SJCRH30 (cell line): ENCODE data around the gene JAZF1. TPM values are rescaled to one million over a fixed set of nuclear protein-coding genes. Genes with fewer than 3 reads are reported as not detected.

Source experiments
- DNase-seq, 2 experiments: peaks; one replicate each; pipeline ENCODE4 v3.0.0-alpha.2; 2015 to 2020
- H3K27ac ChIP-seq: fragments of 250-450 bp; sonication (Bioruptor Pico); 2 replicates; pipeline ENCODE4 v1.5.1; 2020; ENCODE audit warnings: mild to moderate bottlenecking, moderate library complexity
- H3K27me3 ChIP-seq: fragments of 250-450 bp; sonication (Bioruptor Pico); 2 replicates; pipeline ENCODE4 v1.5.1; 2020; ENCODE audit warnings: mild to moderate bottlenecking, moderate library complexity
- H3K36me3 ChIP-seq: fragments of 250-450 bp; sonication (Bioruptor Pico); 2 replicates; pipeline ENCODE4 v1.5.1; 2020; ENCODE audit warnings: mild to moderate bottlenecking, moderate library complexity
- H3K4me1 ChIP-seq: fragments of 250-450 bp; sonication (Bioruptor Pico); 2 replicates; pipeline ENCODE4 v1.5.1; 2020; ENCODE audit warnings: mild to moderate bottlenecking, moderate library complexity
- H3K4me3 ChIP-seq: fragments of 250-450 bp; sonication (Bioruptor Pico); 2 replicates; pipeline ENCODE4 v1.5.1; 2020; ENCODE audit warnings: mild to moderate bottlenecking, moderate library complexity
- H3K9me3 ChIP-seq: fragments of 250-450 bp; sonication (Bioruptor Pico); replicated peaks from 2 replicates; pipeline ENCODE4 v1.5.1; 2020; ENCODE audit warnings: mild to moderate bottlenecking, moderate library complexity
- total RNA-seq: library from RNA; depleted of rRNA; stranded (reverse); fragments of >200 nt; shearing (Covaris generic); gene quantifications from 2 replicates; pipeline ENCODE4 v1.2.3, GENCODE V29; 2014; rRNA removed

Gene JAZF1
- 10.3 and 10.5 TPM in 2 replicates for total RNA-seq

DNA sequence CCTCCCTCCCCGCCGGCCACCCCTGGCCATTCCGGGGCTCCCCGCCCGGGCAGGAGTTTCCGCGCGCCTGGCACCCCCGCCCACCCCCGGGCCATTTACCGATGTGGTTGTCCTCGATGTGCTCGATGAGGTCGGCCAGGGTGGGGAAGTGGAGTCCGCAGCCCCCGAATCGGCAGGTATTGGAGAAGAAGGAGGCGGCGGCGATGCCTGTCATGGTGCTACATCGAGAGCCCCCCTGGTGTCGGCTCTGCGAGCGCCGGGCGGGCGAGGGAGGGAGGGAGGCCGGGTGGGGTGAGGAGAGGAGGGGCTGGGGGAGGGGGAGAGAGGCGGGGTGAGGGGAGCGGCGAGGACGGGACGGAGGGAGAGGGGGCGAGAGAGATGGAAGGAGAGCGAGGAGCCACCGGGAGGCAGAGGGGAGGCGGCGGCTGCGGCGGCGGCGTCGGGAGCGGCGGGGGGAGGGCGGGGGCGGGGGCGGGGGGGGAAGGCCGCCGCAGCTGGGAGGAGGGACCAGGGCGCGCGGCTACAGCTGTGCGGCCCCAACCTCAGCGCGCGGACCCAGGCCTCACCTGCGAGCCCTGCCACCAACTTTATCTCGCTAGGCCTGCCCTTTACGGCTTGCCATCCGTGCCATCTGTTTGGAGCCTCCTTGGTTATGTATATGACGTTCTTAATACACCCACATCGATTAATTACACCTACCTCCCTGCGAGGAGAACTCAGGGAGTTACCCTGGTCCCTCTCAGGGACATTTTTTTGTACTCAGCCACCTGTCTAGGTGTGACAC is at the start of gene JAZF1:
Gene JAZF1 (minus strand): TSS at position 432 of the 784 bp plus-strand sequence.
- H3K36me3 ChIP-seq, result no peaks in the 10 kb centered on the region
- peaks cover 17% of the 10 kb centered on the region for H3K4me1 ChIP-seq
- DNase-seq, result peak; percentile 80
- no peaks in the 10 kb centered on the region for H3K9me3 ChIP-seq
- H3K27me3 ChIP-seq, result no peaks in the 10 kb centered on the region
- no peak within 1 kb of the TSS for H3K27ac ChIP-seq
- peak within 1 kb of the TSS; percentile 77 for H3K4me3 ChIP-seq

DNA sequence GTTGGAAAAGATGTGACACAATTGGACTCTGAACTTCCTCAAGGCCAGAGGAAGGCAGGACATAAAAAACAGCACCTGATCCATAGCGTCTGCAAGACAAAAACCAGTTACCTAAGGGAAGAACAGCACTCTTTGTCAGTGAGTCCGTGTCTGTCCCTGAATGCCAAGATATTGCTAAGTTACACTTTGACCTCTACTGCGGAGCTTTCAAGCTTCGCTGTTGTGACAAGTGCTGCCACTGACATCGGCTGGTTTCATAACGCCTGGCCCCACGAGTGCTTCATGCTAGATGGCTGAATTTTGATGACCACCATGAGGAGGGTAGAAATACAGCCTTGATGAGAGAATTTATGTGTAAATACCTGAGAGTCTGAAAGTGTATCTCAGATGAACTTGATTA is 49.7 kb upstream of the JAZF1 start:
- Histone ChIP-seq H3K4me1 (no peaks in the 10 kb centered on the region), H3K36me3 (no peaks in the 10 kb centered on the region), H3K4me3 (no peak overlapping the region), H3K27me3 (0 out of 2 replicates have a peak, but pooled peaks cover 3% of the 10 kb centered on the region), H3K9me3 (0 out of 2 replicates have a peak, but pooled peaks cover 3% of the 10 kb centered on the region), H3K27ac (no peak overlapping the region)
- DNase-seq, result no peak

DNA sequence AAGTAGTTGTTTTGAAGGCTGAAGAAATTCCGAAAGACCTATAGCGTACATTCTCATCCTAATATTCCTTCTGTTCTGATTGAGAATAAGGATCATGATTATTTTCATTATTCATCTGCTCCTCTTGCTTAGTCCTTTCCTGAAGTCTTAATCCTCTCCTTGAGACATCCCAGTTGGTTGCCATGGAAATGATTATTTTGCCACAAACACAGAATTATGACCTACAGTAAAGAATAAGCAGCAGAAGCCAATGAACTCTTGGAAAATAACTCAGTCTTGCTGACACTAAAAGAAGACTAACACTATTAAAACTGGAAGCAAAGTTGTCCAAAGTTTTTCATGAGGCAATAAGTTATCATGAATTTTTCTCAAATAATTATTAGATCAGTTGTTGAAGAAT is 47.8 kb upstream of the JAZF1 start:
- Histone ChIP-seq H3K27me3 (0 out of 2 replicates have a peak, but pooled peaks cover 3% of the 10 kb centered on the region), H3K36me3 (no peaks in the 10 kb centered on the region), H3K4me3 (no peak overlapping the region), H3K27ac (no peak overlapping the region), H3K4me1 (no peaks in the 10 kb centered on the region), H3K9me3 (0 out of 2 replicates have a peak, but pooled peaks cover 3% of the 10 kb centered on the region)
- DNase-seq, result no peak

DNA sequence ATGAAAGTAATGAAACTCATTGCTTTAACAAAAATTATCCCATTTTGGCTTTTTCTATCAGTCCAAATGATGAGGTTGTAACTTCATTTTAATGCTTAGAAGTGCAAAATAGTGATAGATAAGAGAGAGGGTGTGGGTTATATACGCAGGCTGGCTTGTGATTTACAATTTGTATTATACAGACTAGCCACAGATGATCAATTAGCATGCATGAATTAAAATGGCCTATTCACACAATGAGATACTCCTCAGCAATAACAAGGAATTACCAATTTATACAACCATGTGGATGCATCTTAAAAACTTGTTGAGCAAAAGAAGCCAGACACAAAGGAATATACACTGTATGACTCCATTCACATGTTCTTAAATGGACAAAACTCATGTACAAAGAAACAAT is 45.4 kb upstream of the JAZF1 start:
- Histone ChIP-seq H3K27me3 (no peaks in the 10 kb centered on the region), H3K4me1 (no peaks in the 10 kb centered on the region), H3K36me3 (no peaks in the 10 kb centered on the region), H3K4me3 (no peak overlapping the region), H3K9me3 (no peaks in the 10 kb centered on the region), H3K27ac (no peak overlapping the region)
- no peak for DNase-seq

DNA sequence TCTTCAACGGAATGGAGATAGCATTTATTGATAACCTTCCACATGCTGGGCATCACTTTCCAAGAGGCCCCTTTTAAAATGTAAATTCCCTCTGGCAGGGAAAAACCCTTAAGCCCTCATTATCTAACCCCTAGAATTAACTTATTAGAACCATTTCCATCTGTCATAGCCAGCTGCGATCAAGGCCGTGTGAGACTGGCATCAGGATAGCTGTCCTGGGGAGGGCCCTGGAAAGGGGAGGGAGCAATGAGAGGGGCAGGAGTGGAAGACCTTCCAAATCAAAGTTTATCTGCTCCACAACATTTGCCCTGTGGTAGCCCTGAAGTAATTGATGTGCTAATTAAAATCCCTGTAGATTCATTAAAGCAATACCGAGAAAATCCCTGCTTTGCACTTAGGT is 45.0 kb upstream of the JAZF1 start:
- Histone ChIP-seq H3K4me1 (no peaks in the 10 kb centered on the region), H3K9me3 (no peaks in the 10 kb centered on the region), H3K4me3 (no peak overlapping the region), H3K27me3 (no peaks in the 10 kb centered on the region), H3K27ac (no peak overlapping the region), H3K36me3 (no peaks in the 10 kb centered on the region)
- no peak for DNase-seq

DNA sequence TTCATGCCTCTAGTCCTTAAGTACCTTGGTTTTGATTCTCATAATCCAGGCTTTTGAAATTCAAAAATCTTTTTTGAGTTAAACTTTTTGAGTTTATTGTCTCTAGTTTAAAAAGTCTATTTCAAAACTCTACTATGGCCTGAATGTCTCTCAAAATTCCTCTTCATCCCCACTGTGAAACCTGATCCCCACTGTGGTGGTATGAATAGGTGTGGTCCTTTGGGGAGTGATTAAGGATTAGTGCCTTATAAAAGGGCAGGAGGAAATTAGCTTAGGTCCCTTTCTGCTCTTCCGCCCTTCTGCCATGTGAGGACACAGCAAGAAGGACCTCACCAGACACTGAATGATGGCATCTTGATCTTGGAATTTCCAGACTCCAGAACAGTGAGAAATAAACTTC is 44.1 kb upstream of the JAZF1 start:
- Histone ChIP-seq H3K27ac (no peak overlapping the region), H3K36me3 (no peaks in the 10 kb centered on the region), H3K27me3 (no peaks in the 10 kb centered on the region), H3K9me3 (no peaks in the 10 kb centered on the region), H3K4me3 (no peak overlapping the region), H3K4me1 (no peaks in the 10 kb centered on the region)
- DNase-seq, result peak in 1 of 2 experiments; percentile 34

DNA sequence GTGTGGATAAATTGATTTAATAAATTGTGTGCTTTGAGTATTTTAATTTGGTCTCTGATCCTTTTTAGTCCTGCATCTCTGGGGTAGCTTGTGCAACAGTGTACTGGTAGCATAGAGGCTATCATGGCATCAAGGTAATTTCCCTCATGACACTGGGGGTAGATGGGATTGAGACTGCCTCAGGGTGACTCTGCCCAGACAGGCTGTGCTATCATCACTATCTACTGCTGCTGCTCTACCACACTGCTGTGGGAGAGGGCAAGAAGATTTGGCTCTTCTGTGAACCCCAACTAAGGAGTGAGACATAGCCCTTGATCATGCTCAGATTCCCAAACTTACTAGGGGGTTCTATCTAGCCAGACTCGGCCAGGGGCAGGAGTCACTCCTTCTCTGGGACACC is 43.6 kb upstream of the JAZF1 start:
- Histone ChIP-seq H3K9me3 (no peaks in the 10 kb centered on the region), H3K4me3 (no peak overlapping the region), H3K36me3 (no peaks in the 10 kb centered on the region), H3K4me1 (no peaks in the 10 kb centered on the region), H3K27me3 (no peaks in the 10 kb centered on the region), H3K27ac (no peak overlapping the region)
- no peak for DNase-seq

DNA sequence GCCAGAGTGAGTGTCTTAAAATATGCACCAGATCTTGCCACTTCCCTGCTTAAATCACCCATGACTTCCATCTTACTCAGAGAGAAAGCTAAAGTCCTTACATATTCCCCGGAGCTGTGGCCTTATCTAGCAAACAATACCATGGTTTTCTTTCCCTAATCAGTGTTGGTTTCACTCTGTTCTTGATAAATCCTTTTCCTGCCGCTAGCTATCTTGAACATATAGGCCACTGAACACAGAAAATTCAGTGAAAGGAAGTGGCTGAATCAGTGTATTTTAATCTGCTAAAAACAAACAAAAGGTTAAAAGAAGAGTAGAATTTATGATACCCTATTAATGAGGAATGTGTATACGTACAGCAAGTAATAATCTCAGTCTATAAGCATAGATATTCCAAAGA is 42.0 kb upstream of the JAZF1 start:
- no peak for DNase-seq
- H3K27me3 ChIP-seq, result no peaks in the 10 kb centered on the region
- H3K4me3 ChIP-seq, result no peak overlapping the region
- H3K36me3 ChIP-seq, result no peaks in the 10 kb centered on the region
- no peaks in the 10 kb centered on the region for H3K9me3 ChIP-seq
- H3K4me1 ChIP-seq, result no peaks in the 10 kb centered on the region
- H3K27ac ChIP-seq, result no peak overlapping the region

DNA sequence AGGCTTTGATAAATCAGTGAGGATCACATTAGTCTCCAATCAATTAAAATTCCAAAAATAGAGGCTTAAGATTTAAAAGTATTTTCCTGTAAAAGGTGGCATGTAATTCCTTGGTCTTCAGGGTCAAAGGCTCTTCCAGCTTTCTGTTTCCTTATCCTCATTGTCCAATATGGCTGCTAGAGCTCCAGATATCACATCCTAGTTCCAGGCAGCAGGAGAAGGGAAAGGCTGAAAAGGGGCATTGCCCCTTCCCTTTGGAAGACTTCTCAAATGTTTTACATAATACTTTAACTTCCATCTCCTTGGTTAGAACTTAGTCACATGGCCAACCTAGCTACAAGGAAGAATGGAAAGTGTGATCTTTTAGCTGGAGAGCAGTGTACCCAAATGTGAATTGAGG is 39.2 kb upstream of the JAZF1 start:
- no peaks in the 10 kb centered on the region for H3K36me3 ChIP-seq
- no peaks in the 10 kb centered on the region for H3K4me1 ChIP-seq
- H3K27me3 ChIP-seq, result no peaks in the 10 kb centered on the region
- no peak overlapping the region for H3K27ac ChIP-seq
- H3K9me3 ChIP-seq, result no peaks in the 10 kb centered on the region
- H3K4me3 ChIP-seq, result no peak overlapping the region
- DNase-seq, result no peak

DNA sequence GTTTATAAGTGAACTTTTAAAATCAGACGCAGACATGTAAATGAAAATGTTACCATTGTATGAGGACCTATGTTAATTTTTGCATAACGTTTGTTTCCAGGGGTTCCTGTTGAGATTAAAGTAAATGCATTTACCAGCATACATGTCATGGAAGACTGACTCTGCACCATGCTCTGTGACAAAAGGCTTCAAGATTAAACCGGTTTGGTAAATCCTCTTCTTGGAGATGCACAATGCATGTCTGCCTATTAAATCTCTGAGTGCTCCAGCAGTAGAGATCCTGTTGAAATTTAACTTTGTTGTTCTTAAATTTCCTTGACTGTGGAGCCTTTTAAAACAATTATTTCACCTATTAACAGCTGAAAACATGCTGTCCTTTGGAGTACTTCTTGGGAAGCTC is 36.5 kb upstream of the JAZF1 start:
- Histone ChIP-seq H3K36me3 (no peaks in the 10 kb centered on the region), H3K27ac (no peak overlapping the region), H3K9me3 (no peaks in the 10 kb centered on the region), H3K27me3 (no peaks in the 10 kb centered on the region), H3K4me3 (no peak overlapping the region), H3K4me1 (no peaks in the 10 kb centered on the region)
- DNase-seq, result no peak

DNA sequence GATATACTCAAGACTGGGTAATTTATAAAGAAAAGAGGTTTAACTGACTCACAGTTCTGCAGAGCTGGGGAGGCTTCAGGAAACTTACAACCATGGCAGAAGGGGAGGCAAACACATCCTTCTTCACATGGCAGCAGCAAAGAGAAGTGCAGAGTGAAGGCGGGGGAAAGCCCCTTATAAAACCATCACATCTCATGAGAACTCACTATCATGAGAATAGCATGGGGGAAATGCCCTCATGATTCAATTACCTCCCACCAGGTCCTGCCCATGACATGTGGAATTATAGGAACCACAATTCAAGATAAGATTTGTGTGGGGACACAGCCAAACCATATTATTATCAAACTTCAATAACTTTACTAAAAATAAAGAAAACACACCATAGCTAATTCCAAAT is 30.4 kb upstream of the JAZF1 start:
- Histone ChIP-seq H3K9me3 (no peaks in the 10 kb centered on the region; the same call in 1 of the 2 replicates), H3K27me3 (no peaks in the 10 kb centered on the region), H3K4me3 (no peak overlapping the region), H3K27ac (no peak overlapping the region), H3K36me3 (no peaks in the 10 kb centered on the region), H3K4me1 (no peaks in the 10 kb centered on the region)
- no peak for DNase-seq

DNA sequence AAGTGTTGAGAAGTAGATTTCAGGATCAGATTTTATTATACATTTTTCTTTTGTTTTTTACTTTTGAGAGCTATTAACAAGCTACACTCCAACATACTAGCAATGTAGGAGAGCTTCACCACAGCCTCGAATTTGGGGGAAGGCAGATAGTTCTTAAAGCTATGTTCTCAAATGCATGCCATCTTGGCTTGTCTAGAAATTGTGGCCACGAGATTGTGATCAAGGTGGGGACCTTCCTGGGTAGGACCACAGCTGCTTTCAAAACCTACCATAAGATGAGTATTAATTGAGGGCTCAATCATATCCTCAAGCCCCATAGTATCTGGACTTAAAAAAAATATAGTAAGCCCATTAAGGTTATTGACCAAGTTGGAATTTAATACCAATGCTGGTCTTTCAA is 27.9 kb upstream of the JAZF1 start:
- H3K4me1 ChIP-seq, result no peaks in the 10 kb centered on the region
- H3K4me3 ChIP-seq, result no peak overlapping the region
- no peaks in the 10 kb centered on the region for H3K36me3 ChIP-seq
- H3K27ac ChIP-seq, result no peak overlapping the region
- DNase-seq, result no peak
- no peaks in the 10 kb centered on the region for H3K27me3 ChIP-seq
- no peaks in the 10 kb centered on the region; the same call in 1 of the 2 replicates for H3K9me3 ChIP-seq

DNA sequence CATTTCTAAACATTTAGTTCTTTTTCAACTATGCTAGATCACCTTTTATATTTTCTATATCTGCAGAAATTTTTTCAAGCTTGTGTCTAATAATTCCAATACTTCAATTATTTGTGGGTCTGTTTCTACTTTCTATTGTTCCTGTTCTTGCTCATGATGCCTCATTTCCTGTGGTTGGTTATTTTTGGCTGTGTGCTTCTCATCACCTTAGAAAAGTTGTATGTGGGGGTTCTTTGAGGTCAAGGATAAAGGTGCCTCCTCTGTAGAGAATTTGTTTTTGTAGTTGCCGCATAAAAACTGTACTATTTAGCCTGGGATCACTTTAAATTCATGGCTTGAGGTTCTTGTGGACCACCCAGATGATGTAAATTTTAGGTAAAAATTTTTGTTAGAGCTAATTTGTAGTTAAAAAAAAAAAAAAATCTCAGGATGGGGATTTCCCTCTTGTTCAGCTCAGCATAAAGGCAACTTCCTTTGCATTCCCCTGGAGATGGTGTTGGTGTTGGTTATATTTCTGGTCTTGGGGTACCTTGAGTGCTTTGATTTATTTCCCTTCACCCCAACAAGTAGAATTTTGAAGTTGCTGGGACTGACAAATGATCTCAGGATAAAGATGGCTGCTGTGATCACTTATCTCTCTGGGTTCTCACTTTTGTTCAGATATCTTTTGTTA is 27.0 kb upstream of the JAZF1 start:
- Histone ChIP-seq H3K4me1 (no peaks in the 10 kb centered on the region), H3K27ac (no peak overlapping the region)
- no peak for DNase-seq

DNA sequence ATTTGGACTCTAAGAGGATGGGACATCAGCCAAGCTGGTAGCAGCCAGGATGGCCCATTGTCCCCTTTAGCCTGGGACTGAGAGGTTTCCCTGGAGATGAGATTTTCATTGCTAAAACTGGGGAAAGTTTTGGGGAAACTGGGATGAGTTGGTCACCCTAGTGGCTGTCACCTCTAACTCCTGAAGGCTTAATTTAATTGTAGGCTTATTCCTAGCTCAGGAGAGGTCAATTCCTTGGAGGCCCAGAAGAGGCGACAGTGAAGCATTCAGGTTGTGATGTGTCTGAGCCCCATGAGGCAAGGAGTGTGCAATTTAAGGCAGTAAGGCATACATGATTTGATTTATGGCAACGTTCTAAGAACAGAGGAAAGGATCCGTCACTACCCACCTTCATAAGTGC is 24.9 kb upstream of the JAZF1 start:
- Histone ChIP-seq H3K36me3 (no peaks in the 10 kb centered on the region), H3K4me3 (no peak overlapping the region), H3K9me3 (no peaks in the 10 kb centered on the region; the same call in 1 of the 2 replicates), H3K4me1 (0 out of 2 replicates have a peak, but pooled peaks cover 2% of the 10 kb centered on the region), H3K27ac (no peak overlapping the region), H3K27me3 (no peaks in the 10 kb centered on the region)
- DNase-seq, result no peak

More for the DNA sequence above, 27.0 kb upstream of the JAZF1 start:
- Histone ChIP-seq H3K4me3 (no peak overlapping the region), H3K27me3 (no peaks in the 10 kb centered on the region), H3K9me3 (no peaks in the 10 kb centered on the region; the same call in 1 of the 2 replicates), H3K36me3 (no peaks in the 10 kb centered on the region)

DNA sequence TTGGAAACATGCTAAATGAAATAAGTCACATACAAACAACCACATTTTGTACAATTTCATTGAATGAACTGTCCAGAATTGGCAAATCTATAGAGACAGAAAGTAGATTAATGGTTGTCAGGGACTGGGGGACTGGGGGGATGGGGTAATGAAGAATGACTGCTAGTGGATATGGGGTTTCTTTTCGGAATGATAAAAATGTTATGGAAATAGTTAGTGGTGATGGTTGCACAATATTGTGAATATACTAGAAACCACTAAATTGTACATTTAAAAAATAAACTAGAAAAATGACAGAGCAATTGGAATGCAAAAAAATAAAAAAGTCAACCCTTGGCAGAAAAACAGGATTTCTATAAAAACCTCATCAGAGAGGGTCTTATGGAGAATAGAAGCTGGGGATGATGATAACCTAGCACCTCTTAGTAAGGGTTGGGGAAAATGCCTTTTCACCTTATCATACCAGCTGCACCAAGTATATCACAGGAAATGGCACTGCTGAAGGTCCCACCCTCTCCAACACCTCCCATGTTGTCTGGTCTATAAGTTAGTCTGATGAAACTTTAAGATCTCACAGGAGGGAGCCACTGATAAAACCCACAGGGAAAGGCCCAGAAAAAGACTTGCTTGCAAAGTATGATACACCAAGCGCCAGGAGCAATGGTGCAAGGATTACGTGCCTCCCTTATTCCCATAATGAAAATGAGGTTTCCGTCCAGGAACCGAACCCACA is 23.1 kb upstream of the JAZF1 start:
- H3K27ac ChIP-seq, result no peak overlapping the region
- DNase-seq, result no peak

More for the DNA sequence above, 23.1 kb upstream of the JAZF1 start:
- Histone ChIP-seq H3K4me3 (no peak overlapping the region), H3K27me3 (no peaks in the 10 kb centered on the region), H3K36me3 (no peaks in the 10 kb centered on the region), H3K4me1 (0 out of 2 replicates have a peak, but pooled peaks cover 2% of the 10 kb centered on the region), H3K9me3 (no peaks in the 10 kb centered on the region; the same call in 1 of the 2 replicates)
